HUES6 (cell line): ENCODE measurements around the gene KCNB1.
"Not testable (repeated sequence)": the region's sequence is repeated elsewhere in the genome, so short reads cannot be mapped to it uniquely, and the experiment has no call there.

Source experiments
- H3K27ac ChIP-seq: 2 replicates; pipeline ENCODE4 v1.7.0; 2013; ENCODE audit warnings: low read depth, mild to moderate bottlenecking, low read length, inconsistent platforms
- H3K27me3 ChIP-seq: 2 replicates; pipeline ENCODE4 v1.6.1; 2013; ENCODE audit warnings: low read length; ENCODE audit not compliant: control insufficient read depth, insufficient read depth
- H3K36me3 ChIP-seq: 2 replicates; pipeline ENCODE4 v1.6.1; 2013; ENCODE audit warnings: low read length; ENCODE audit not compliant: control insufficient read depth, insufficient read depth
- H3K4me1 ChIP-seq: 2 replicates; pipeline ENCODE4 v1.6.1; 2013; ENCODE audit warnings: low read length; ENCODE audit not compliant: control insufficient read depth, insufficient read depth
- H3K4me3 ChIP-seq: 2 replicates; pipeline ENCODE4 v1.5.1; 2013; ENCODE audit warnings: low read depth, low read length
- H3K9ac ChIP-seq: one replicate; pipeline ENCODE4 v1.6.1; 2013; ENCODE audit warnings: mild to moderate bottlenecking, low read length
- H3K9me3 ChIP-seq: 2 replicates; pipeline ENCODE4 v1.6.1; 2013; ENCODE audit warnings: low read depth, low read length; ENCODE audit not compliant: control insufficient read depth, insufficient read depth

The KCNB1 gene

DNA sequence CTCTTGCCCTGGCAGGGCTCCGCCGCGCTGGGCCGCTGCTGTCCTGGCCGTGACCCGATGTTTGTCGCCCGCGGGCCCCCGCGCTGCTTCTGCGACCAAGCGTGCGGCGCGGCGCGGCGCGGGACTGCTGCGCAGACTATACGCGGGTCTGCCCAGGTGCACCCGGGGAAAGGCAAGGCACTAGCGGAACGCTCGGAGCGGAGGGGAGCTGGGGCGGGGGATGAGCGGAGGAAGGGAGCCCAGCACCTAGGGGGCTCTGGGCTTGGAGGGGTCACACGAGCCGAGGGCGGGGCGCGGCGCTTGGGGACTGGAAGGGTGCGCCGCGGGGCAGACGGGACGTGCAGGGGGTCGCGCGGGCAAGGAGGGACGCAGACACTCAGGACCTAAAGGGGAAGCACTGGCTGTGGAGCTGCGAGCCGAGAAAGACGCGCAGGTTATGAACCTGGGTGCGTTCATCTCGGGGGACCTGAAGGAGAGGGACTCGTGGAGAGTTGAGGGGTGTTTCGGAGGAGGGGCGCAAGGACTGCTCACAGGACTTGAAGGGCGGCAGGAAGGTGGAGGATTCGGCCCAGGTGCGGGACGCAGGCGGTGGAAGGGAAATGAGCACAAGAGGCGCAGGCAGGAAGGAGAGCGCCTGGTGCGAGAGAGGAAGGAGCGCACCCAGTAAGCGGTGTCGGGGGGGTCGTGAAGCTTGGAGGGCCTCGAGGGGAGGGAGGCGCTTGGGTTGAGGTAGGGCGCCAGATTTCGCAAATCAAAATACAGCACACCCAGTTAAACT lies 163.8 kb downstream of the KCNB1 start:
- Histone ChIP-seq H3K4me3 (peak overlapping the region; percentile 65), H3K27ac (no peak overlapping the region), H3K27me3 (peaks cover 48% of the 10 kb centered on the region), H3K36me3 (no peaks in the 10 kb centered on the region), H3K4me1 (peaks cover 8% of the 10 kb centered on the region), H3K9me3 (peaks cover 7% of the 10 kb centered on the region; the same call in 1 of the 2 replicates), H3K9ac (peak overlapping the region; percentile 66)

DNA sequence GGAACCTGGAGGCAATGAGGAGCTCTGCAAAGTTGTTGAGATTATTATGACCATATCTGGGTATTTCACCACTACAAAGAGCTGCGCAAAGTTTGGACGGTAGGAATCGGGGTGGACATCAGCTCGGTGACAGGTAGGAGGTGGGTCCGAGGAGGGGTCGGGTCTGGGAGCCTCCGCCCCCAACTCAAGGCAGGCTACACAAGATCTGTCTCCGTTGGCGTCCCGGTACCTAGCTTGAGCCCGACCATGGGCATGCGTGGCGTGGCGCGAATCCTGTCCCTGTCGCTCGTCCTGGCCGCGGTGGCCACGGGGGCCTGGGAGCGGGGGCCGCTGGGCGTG lies 164.4 kb downstream of the KCNB1 start:
- H3K27me3 ChIP-seq, result peaks cover 48% of the 10 kb centered on the region
- no peak overlapping the region for H3K27ac ChIP-seq
- peak overlapping the region; percentile 66 for H3K9ac ChIP-seq
- no peaks in the 10 kb centered on the region for H3K36me3 ChIP-seq
- H3K9me3 ChIP-seq, result peaks cover 7% of the 10 kb centered on the region; the same call in 1 of the 2 replicates
- H3K4me3 ChIP-seq, result peak overlapping the region; percentile 65
- peaks cover 8% of the 10 kb centered on the region for H3K4me1 ChIP-seq

GRCh38 chr20:49316704-49317103 lies 165.8 kb downstream of the KCNB1 start:
- Histone ChIP-seq H3K27ac (no peak overlapping the region), H3K36me3 (no peaks in the 10 kb centered on the region), H3K9ac (no peak overlapping the region), H3K27me3 (peaks cover 48% of the 10 kb centered on the region), H3K4me3 (no peak overlapping the region), H3K9me3 (peaks cover 7% of the 10 kb centered on the region; the same call in 1 of the 2 replicates), H3K4me1 (peaks cover 8% of the 10 kb centered on the region)

DNA sequence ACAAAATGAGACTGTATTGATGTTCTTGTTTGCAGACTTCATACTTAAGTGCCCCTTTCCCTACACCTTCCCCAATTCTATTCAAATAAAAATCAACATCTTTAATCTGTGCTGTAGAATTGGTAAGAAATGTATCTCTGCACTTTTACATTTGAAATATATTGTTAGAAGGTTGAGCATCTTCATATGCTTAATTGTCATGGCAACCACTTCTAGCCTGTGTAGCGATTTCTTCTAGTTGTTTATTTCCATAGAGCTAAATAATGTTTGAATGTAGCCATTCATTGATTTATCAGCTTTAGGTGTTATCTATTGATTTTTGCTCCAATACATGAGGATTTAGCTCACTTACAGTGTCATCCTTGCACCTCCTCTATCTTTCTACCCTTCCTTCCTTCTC lies 166.9 kb downstream of the KCNB1 start:
- peaks cover 10% of the 10 kb centered on the region for H3K9me3 ChIP-seq
- no peak overlapping the region for H3K9ac ChIP-seq
- H3K36me3 ChIP-seq, result no peaks in the 10 kb centered on the region
- peaks cover 3% of the 10 kb centered on the region; the same call in 1 of the 2 replicates for H3K4me1 ChIP-seq
- no peak overlapping the region for H3K4me3 ChIP-seq
- no peak overlapping the region for H3K27ac ChIP-seq
- peaks cover 48% of the 10 kb centered on the region for H3K27me3 ChIP-seq

DNA sequence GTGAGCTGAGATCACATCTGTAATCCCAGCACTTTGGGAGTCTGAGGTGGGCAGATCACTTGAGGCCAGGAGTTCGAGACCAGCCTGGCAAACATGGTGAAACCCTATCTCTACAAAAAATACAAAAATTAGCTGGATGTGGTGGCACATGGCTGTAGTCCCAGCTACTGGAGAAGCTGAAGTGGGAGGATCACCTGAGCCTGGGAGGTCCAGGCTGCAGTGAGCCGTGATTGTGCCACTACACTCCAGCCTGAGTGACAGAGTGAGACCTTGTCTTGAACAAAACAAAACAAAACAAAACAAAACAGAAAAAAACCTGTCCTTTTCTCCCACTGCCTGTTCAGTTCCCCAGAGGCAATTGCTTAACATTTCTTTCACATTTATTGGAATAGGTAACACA lies 168.4 kb downstream of the KCNB1 start:
- H3K27ac ChIP-seq, H3K4me3 ChIP-seq, H3K9ac ChIP-seq, H3K4me1 ChIP-seq, H3K36me3 ChIP-seq: not testable (repeated sequence)
- Histone ChIP-seq H3K9me3 (peaks cover 18% of the 10 kb centered on the region), H3K27me3 (peaks cover 36% of the 10 kb centered on the region)
